ENCODE measurements around the gene SLC23A1. TPM values are rescaled to one million over a fixed set of nuclear protein-coding genes. Genes with fewer than 3 reads are reported as not detected.

Gene SLC23A1
- total RNA-seq, 1 donor from 2014 or later = not detected

DNA sequence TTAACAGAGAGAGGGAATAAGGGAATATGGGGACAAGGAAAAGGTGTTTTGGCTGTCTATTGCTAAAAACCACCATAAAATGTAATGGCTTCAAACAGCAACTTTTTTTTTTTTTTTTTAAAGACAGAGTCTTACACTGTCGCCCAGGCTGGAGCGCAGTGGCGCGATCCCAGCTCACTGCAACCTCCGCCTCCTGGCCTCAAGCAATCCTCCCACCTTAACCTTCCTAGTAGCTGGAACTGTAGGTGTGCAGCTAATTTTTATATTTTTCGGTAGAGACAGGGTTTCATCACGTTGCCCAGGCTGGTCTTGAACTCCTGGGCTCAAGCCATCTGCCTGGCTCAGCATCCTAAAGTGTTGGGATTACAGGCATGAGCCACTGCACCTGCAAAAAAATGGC lies 25.1 kb upstream of the SLC23A1 start:
- no peak for DNase-seq (ENCODE audit: extremely low read depth, low read depth, low spot score)

DNA sequence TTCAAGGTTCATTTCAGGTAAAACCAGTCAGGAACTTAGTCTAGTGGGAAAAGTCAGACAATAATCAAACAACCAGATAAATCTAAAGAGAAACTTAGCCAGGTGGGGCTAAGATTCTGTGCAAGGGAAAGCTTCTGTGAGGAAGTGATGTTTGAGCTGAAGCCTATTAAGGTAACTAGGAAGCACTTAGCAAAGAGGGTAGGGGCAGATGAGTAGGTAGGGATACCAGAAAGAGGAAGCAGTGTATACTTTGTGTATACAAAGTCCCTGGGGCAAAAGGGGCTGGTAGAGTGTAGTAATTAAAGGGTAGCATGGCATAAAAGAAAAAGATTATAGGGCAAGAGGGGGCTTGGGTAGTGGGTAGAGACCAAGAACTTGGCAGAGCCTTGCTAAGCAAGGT lies 24.4 kb upstream of the SLC23A1 start:
- DNase-seq (ENCODE audit: extremely low read depth, low read depth, low spot score) = no peak

DNA sequence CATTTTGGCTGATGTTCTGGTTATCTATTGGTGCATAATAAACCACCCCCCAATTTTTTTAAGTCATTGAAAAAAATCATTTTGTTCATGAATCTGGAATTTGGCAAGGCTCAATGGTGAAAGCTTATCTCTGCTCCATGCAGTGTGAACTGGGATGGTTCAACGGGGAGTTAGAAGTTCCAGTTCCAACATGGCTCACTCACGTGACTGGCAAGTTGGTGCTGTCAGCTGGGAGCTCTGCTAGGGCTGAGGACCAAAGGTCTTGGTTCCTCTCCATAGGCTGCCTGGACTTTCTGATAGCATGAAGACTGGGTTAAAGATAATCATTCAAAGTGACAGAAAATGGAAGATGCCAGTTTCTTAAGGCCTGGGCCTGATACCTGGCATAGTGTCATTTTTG lies 23.9 kb upstream of the SLC23A1 start:
- DNase-seq (ENCODE audit: extremely low read depth, low read depth, low spot score) = no peak

DNA sequence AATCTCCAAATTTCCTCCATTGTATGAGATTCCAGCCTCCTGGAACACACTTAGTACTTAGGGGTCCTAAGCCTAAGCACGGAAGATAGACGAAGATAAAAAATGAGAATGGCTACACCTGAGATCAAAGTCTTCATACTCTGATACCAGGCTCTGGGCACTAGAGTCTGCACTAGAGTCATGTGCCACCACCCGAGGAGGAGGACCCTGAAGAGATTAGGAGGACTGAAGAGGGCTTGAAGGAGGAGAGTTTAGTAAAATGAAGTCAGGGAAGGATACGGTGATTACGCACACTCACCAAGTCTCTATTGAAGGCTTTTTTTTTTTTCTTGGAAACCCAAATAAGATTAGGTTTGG lies 21.4 kb upstream of the SLC23A1 start:
- DNase-seq (ENCODE audit: extremely low read depth, low read depth, low spot score) = no peak

DNA sequence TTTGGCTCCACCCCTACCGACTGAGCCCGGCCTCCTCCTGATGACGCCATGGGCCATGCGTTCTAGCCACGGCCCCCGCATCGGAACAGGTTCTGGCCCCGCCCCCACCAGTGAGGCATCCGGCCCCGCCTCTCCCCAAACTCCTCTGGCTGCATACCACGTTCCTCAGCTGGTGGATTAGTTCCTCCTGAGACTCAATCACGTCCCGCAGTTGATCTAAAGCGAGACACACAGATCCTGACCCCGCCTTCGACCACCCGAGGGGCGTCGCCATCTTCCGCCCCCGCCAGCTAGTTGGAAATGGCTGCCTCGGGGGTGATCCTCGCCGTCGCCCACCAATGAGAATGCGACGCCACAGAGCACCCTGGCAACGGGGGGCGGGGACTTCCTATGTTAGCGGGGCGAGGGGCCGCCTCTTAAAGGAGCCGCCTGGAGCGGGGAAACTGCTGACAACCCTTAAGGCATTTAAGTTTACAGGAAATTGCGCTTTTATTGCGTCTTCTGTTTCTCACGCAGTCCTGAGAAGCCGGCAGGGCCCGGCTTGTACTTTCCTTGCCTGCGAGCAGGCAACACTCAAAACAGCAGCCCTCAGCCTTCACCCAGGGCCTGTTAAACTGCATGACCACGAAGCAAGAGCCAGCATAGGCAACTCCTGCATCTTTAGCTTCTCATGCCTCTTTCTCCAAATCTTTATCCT lies 20.8 kb upstream of the SLC23A1 start, which contains the start of gene SPATA24:
Gene SPATA24, minus strand, starts transcription at position 303 of the 697 bp plus-strand sequence. Its CDS starts 29 bp downstream, at position 274.
- peak; percentile 74 for DNase-seq (ENCODE audit: extremely low read depth, low read depth, low spot score)

DNA sequence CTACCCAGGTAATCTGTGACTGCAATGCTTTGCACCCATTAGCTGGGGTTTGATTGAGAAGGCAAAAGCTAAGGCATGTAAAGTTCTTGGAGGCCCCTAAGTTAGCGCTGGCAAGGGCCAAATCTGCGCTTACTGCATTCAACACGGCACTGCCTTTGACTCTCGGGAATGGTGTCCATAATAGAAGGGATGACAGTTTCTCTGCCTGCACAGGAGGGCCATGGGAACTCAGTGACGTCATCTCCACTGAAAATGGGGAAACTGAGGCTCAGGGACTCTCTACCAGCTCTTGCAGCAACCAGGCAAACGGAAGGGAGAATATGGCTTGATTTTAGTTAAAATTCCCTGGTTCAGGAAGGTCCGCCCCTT lies 20.3 kb upstream of the SLC23A1 start:
- DNase-seq (ENCODE audit: extremely low read depth, low read depth, low spot score) = no peak

DNA sequence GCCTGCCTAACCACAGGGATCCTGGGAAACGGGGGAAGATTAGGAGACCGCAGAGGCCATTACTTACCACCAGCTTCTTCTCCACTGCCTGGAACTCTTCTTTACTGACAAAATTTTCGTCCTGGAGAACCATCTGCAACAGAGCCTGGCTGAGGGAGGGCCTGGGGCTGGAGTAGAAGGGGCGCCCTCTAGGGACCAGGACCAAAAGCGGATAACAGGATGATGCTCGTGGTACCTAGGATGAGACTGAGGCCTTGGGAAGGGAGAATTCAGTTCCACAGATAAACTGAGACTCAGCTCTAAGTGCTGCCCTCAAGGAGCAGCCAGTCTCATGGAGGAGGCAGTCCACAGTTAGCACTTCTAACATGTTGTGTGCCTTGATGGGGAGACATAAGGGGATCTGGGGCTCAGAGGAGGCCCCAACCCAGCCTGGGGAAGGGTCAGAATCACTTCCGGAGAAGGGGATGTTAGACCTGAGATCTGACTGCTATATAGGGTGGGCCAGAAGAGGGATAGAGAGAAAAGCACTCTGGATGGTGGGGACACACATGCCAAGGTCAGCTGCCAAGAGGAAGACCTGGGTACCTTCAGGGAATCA lies 19.6 kb upstream of the SLC23A1 start:
- DNase-seq (ENCODE audit: extremely low read depth, low read depth, low spot score) = no peak

DNA sequence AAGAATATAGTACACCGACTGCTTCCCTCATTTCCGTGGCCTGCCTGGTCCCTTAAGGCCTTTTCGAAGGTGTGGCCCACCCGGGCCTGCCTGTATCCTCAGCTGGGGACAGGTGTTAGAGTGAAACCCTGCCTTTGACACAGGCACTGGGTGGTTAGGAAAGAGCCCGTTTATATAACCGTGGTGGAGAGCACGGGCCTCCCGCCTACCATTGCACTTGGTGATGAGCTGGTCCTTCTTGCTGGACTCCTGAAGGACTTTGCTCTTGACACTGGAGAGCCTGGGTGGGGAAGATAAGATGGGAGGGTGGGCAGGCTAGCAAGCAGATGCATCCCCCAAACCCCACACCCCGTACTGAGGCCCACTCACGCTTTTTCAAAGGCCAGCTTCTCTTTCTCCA lies 18.4 kb upstream of the SLC23A1 start:
- DNase-seq (ENCODE audit: extremely low read depth, low read depth, low spot score) = no peak

DNA sequence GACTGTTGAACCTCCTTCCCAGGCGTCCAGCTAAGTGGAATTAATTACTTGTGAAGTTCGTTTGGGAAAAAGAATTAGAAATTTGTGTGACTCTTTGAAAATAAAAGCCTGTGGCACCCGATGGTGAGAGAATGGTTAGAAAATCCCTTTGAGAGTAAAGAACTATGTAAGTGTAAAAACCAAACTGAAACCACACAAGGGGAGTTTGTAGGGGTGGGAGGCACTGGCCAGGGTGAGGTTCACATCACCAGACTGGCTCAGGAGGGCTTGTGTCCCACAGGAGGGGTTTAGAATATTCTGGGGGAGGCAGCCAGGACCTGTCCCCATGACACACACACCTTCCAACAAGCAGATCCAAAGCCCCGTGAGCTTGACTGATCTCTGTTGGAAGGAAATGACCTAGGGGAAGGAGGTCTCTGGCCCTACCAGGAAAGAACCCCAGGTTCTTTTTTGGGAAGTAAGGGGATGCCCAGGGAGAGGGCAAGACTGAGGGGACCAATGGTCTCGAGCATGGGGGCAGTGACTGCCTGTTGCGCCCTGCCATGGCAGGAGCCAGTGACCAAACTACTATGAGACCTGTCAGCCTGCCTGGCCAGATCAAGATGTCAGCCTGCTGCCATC lies 16.5 kb upstream of the SLC23A1 start:
- DNase-seq (ENCODE audit: extremely low read depth, low read depth, low spot score) = no peak

DNA sequence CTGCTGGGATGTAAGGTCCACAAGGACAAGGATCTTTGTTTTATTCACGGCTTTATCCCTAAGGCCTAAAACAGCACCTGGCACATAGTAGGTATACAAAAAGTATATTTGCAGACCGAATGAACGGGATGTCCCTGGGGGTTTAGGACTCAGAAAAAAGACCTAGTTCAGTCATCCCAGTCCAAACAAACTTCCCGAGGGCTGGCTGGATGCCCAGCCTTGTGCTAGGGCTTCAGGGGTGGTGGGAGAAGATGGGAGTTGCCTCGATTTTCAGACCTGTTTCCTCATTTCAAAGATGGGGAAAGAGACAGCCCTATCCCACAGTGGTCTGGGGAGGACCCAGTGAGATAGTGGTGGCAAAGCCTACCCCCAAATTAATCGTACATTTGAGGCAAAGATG lies 14.8 kb upstream of the SLC23A1 start:
- DNase-seq (ENCODE audit: extremely low read depth, low read depth, low spot score) = no peak

DNA sequence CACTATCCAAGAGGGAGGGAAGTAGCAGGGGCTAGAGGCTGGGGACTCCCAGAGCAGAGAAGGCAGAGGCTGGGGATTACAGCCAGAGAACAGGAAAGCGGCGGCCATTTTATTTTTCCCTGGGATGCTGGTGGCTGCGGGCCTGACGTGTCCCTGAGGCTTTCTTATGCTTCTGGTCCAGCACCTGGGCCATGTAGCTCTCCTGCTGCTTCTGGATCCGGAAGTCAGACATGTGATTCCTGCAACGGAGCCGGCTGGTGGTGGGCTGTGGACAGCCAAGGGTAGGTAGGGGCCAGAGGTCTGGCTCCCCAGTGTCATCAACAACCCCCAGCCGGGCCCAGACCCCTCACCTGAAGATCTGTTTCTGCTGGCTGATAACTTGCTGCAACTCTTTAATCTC lies 13.6 kb upstream of the SLC23A1 start:
- DNase-seq (ENCODE audit: extremely low read depth, low read depth, low spot score) = no peak

DNA sequence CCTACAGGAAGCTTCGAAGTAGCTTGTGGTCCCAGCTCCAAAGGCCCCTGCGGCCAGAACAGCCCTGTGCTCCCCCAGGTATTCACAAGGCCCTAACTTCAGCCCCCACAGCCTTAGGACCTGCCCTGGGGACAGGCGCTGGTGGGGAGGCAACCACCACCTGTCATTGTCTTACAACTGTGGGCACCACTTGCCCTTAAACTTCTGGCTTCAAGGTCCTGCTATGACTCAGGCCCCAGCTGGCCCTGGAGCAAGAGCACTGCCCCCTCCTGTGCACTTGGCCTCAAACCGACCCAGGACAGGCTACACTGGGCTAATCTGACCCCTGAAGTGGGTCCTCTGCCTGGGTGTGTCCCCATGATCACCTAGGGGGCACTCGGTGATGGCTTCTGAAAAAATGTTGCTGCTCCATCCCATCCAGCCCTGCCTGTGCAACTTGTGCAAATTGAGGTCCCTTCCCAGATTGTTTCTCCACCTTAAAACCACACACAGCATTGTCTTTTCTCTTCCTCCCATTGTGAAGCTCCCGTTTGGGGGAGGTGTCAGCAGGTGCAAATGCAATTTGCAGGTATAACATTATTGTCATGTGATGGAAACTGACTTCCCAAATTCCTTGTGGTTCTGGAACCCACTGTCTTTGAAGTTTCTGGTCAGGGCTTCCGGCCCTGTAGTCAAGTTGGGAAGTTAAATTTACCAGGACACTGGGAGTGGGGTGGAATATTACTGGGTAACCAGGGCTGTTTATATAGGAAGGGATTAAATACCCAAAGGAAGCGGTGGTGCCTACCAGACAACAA lies 12.9 kb upstream of the SLC23A1 start:
- no peak for DNase-seq (ENCODE audit: extremely low read depth, low read depth, low spot score)

DNA sequence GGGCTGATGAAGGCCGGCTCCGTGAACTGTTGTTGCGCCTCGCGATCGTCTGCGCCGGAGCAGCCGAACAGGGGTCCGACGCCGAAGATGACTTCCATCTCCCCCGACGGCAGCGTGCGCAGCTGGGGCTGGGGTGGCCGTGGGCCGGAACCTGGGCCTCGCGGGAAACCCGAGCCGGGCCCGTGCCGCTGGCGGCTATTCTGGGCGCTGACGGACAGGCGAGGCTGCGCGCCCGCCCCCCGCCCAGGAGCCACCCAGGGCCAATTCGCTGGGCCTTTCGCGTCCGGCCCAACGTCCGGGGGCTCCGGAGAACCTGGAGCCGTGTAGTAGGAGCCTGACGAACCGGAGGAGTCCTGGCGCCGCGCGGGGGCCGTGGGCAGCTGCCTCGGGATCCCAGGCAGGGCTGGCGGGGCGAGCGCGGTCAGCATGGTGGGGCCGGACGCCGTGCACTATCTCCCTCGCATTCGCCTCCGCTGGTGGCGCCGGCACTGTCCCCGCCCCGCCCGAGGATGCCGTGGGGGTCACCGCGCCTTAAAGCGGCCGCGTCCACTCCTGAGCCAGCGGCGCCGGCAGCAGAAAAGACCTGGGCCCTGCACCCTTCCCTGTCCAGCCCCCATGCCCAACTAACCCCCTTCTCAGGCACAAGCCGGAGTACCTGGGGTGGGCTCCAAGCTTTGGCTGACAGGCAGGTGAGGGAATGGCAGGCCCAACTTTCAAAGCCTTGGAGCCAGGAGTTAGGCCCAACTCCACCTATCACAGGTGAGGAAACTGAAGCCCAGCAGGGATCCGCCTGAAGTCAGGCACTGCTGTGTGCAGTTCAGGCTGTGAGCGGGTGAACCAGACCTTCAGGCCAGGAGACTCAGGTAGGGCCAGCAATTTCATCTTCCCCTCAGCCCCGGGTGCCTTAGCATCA lies 11.8 kb upstream of the SLC23A1 start, which contains the start of gene PROB1:
Gene PROB1, minus strand, starts transcription at position 451 of the 913 bp plus-strand sequence. Its CDS starts 23 bp downstream, at position 428.
- DNase-seq (ENCODE audit: extremely low read depth, low read depth, low spot score) = no peak

DNA sequence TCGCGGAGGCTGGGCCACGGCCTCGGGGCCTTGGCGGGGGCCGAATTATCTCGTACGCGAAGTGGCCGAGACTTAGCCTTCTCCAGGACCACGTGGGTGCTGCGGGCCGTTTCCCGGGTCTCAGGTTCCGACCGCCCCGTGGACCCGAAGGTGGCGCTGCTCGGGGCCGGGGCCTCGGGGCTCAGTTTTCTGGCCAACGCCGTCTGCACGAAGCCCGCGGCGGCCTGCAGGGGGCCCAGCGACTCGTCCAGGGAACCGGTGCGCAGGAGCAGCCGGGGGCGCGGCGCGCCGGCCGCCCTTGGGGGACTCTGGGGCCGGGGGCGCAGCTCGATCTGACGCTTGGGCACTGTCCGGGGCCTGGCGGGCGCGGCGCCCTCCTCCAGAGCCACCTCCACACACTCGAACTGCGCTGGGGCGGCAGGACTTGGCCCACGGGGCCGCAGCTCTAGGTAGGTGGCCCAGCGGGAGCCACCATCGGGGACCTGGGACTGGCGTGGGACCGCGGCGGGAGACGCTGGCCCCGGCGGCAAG lies 11.1 kb upstream of the SLC23A1 start:
- DNase-seq (ENCODE audit: extremely low read depth, low read depth, low spot score) = no peak

DNA sequence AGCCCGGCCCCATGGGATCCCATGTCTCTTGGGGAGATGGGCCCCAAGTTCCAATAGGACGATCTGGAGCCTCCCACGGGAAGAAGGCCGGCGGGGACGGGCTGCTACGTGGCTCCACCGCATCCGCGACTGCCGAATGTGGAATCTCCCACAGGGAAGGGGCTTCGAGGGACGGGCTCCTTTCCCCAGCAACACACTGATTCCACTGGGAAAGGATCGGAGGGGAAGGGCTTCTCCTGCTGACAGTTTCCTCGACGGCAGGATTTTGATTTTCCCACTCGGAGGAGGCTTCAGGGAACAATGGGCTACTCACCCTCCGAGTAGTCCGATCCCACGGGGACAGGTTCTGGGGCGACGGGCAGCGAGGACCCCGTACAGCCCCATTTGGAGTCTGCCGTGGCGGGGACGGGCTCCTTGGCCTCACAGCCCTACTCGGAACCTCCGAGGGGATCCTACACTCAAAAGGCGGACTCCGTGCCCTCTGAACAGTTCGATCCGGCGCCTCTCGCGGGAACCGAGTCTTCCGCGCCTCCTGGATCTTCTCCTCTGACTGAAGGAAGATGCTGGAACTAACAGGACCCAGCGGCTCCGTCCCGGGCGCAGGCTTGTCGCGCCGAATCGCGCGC lies 10.5 kb upstream of the SLC23A1 start:
- DNase-seq (ENCODE audit: extremely low read depth, low read depth, low spot score) = no peak

DNA sequence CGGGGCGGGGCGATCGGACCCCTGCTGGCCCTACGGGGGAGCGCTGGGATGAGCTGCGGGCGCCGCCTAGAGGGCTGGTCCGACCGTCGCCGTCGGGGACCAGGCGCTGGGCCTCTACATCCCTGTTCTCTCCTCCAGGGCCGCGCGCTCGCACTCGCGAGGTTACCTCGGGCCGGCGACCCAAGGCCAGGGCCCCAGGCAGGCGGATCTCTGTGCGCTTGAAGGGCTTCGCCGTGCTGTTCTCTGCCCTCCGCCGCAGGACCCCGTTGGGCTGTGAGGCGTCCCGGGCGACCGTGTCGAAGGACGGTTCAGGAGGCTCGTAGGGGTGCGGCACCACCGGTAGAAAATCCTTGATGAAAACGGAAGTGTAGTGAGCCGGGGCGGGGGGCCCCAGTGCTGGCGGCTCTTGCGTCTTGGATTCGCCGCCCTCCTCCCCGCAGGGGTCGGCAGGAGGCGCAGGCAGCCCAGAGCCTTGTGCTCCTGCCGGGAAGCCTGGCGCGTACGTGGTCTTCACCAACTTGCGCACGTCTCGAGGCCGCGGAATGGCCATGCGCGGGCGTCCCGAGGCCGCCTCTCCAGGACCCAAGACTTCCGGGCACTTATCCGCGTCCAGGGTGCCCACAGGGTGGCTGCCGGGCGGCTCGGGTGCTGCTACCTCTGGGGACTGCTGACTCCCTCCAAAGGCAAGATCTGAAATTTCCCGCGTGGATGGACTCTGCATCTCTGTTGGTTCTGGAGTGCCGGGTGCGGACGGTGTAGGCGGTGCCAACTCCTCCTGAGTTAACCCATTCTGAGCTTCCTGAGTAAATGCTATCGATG lies 9.8 kb upstream of the SLC23A1 start:
- DNase-seq (ENCODE audit: extremely low read depth, low read depth, low spot score) = no peak

DNA sequence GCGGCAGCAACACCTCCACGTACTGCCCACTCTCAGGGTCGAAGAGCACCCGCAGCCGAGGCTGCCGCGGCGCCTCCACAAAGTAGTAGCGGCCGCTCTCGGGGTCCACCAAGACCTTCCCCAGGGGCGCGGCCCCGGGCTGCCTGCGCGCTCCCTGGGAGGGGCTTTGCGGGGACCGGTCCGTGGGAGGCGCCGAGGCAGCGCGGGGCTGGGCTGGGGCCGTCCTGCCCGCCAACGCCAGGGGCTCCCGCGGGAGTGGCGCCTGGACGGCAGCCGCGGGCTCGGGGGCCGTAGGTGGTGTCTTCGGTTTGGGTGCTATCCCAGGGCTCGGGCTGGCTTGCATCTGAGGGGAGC lies 9.2 kb upstream of the SLC23A1 start:
- no peak for DNase-seq (ENCODE audit: extremely low read depth, low read depth, low spot score)

DNA sequence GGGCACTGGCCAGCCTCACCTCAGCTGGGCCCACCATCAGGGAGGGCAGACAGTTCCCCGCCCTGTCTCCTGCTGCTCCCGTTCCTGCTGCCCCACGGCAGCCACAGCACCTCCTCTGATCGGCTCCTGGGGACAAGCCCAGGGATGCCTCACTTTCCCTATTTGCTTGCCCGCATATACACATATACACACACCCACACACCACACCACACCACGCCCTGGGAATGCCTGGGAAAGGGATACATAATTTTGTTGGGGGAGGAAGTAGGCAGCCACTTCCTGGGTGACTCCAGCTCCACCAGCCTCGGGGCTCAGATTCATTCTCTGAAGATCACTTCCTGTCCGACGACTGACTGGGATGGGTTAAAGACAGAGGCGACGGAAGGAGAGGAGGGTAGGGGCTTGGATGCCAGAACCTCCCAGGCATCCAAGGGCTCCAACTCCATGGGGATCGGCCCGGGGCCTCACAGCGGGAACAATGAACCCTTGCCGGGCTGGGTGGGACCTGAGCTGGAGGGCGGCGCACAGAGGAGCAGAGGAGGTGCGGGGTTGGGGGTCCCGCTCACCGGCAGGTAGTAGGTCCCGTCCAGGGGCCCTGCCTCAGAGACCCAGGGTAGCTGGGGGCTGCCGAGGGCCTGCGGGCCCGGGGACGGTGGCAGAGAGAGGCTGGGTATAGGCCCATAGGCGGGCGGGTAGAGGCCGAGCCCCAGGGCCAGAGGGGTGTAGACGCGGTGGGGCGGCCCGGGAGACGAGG lies 8.7 kb upstream of the SLC23A1 start:
- DNase-seq (ENCODE audit: extremely low read depth, low read depth, low spot score) = no peak
